ENCODE results near the gene ACTL7A. TPM values are rescaled to one million over a fixed set of nuclear protein-coding genes. Genes with fewer than 3 reads are reported as not detected.
"Not testable (repeated sequence)": the region's sequence is repeated elsewhere in the genome, so short reads cannot be mapped to it uniquely, and the experiment has no call there.

ACTL7A gene
- total and polyA plus RNA-seq, 10 donors: not detected

GRCh38 chr9:108845947-108846346, 16.1 kb upstream of the ACTL7A start:
- H3K4me1 ChIP-seq: peaks cover 0 to 17% (median 2%) of the 10 kb centered on the region in 6 donors
- TF ChIP-seq, protein P1, sequence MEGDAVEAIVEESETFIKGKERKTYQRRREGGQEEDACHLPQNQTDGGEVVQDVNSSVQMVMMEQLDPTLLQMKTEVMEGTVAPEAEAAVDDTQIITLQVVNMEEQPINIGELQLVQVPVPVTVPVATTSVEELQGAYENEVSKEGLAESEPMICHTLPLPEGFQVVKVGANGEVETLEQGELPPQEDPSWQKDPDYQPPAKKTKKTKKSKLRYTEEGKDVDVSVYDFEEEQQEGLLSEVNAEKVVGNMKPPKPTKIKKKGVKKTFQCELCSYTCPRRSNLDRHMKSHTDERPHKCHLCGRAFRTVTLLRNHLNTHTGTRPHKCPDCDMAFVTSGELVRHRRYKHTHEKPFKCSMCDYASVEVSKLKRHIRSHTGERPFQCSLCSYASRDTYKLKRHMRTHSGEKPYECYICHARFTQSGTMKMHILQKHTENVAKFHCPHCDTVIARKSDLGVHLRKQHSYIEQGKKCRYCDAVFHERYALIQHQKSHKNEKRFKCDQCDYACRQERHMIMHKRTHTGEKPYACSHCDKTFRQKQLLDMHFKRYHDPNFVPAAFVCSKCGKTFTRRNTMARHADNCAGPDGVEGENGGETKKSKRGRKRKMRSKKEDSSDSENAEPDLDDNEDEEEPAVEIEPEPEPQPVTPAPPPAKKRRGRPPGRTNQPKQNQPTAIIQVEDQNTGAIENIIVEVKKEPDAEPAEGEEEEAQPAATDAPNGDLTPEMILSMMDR (IDR thresholded peaks at IDR 0.05 in 8 of 11, conservative IDR thresholded peaks at IDR 0.05 in 3 of 11): no peak
- TF ChIP-seq POLR2AphosphoS5 (IDR thresholded peaks at IDR 0.05) (no peak), POLR2A (IDR thresholded peaks at IDR 0.05) (no peak)
- no peaks in the 10 kb centered on the region for H3K27me3 ChIP-seq (replicated peaks in 1 of 7)
- DNase-seq: no peak
- no peaks in the 10 kb centered on the region for H3K9me3 ChIP-seq
- H3K27ac ChIP-seq: no peak overlapping the region
- no peaks in the 10 kb centered on the region for H3K36me3 ChIP-seq
- H3K4me3 ChIP-seq: no peak overlapping the region
- intact Hi-C loops (cut with DNase I; ENCODE audit: low total_unique reads): no loop called here
- WGBS, 5 donors: 83 to 98% (median 85%) methylated on average over 2 of the region's 2 CpGs

- H3K9me3 ChIP-seq; intact Hi-C loops (cut with DNase I; ENCODE audit: low total_unique reads); H3K4me3 ChIP-seq; H3K36me3 ChIP-seq; H3K27me3 ChIP-seq (replicated peaks in 1 of 7); DNase-seq; H3K4me1 ChIP-seq; H3K27ac ChIP-seq: not testable (repeated sequence)
- 90 to 96% (median 94%) methylated on average over 8 of the region's 8 CpGs for WGBS, 5 donors
Measured at GRCh38 chr9:108848296-108848695, 13.8 kb upstream of the ACTL7A start.

- intact Hi-C loops (cut with DNase I; ENCODE audit: low total_unique reads): no loop called here
- Histone ChIP-seq H3K4me1 (no peaks in the 10 kb centered on the region), H3K4me3 (no peak overlapping the region), H3K36me3 (no peaks in the 10 kb centered on the region), H3K9me3 (no peaks in the 10 kb centered on the region), H3K27ac (no peak overlapping the region), H3K27me3 (replicated peaks in 1 of 7) (no peaks in the 10 kb centered on the region)
- WGBS, 5 donors: 88 to 99% (median 95%) methylated on average over 3 of the region's 3 CpGs
- TF ChIP-seq, protein P1 (IDR thresholded peaks at IDR 0.05 in 8 of 11, conservative IDR thresholded peaks at IDR 0.05 in 3 of 11): no peak
- TF ChIP-seq POLR2A (IDR thresholded peaks at IDR 0.05): no peak
- no peak for DNase-seq
Measured at GRCh38 chr9:108850293-108850897, 11.7 kb upstream of the ACTL7A start.

GRCh38 chr9:108851138-108851537, 10.9 kb upstream of the ACTL7A start:
- 76 to 90% (median 85%) methylated on average over 3 of the region's 3 CpGs for WGBS, 5 donors
- Histone ChIP-seq H3K27ac (no peak overlapping the region), H3K4me1 (no peaks in the 10 kb centered on the region), H3K36me3 (no peaks in the 10 kb centered on the region), H3K27me3 (replicated peaks in 1 of 7) (no peaks in the 10 kb centered on the region), H3K9me3 (no peaks in the 10 kb centered on the region), H3K4me3 (no peak overlapping the region)
- no peak for DNase-seq
- TF ChIP-seq POLR2A (IDR thresholded peaks at IDR 0.05) (no peak), POLR2AphosphoS5 (IDR thresholded peaks at IDR 0.05) (no peak)
- TF ChIP-seq, protein P1 (IDR thresholded peaks at IDR 0.05 in 8 of 11, conservative IDR thresholded peaks at IDR 0.05 in 3 of 11): no peak
- intact Hi-C loops (cut with DNase I; ENCODE audit: low total_unique reads): no loop called here

DNA sequence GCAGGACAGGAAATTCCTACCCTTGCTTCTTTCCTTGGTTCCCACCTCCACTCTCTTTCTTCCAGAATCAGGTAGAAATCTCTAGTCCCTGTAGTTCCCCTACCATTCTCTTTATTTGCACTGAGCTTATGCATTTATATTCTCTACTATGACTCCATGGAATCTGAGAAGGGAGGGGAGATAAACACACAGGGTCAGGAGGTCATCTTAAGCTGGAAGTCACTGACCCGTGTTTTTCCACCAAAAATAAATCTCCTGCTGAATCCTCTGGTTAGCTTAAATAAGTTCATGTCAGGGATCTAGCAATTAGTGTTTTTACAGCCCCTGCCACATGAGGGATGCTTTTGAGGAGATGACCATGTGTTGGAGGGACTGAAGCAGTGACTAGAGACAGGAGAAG, 10.0 kb upstream of the ACTL7A start:
- Histone ChIP-seq H3K9me3 (no peaks in the 10 kb centered on the region), H3K4me1 (no peaks in the 10 kb centered on the region), H3K27ac (no peak overlapping the region), H3K27me3 (replicated peaks in 1 of 7) (no peaks in the 10 kb centered on the region), H3K36me3 (no peaks in the 10 kb centered on the region), H3K4me3 (no peak overlapping the region)
- no peak for TF ChIP-seq POLR2AphosphoS5 (IDR thresholded peaks at IDR 0.05)
- TF ChIP-seq POLR2A (IDR thresholded peaks at IDR 0.05): no peak
- TF ChIP-seq, protein P1 (IDR thresholded peaks at IDR 0.05 in 8 of 11, conservative IDR thresholded peaks at IDR 0.05 in 3 of 11): no peak
- intact Hi-C loops (cut with DNase I; ENCODE audit: low total_unique reads): no loop called here
- WGBS, 5 donors: 14 to 45% (median 37%) methylated on average over 1 of the region's 1 CpG
- DNase-seq: no peak
